Measurements from ENCODE around the gene AK5. TPM values are rescaled to one million over a fixed set of nuclear protein-coding genes. Genes with fewer than 3 reads are reported as not detected.
A peak's percentile ranks its signal among the peaks of the same experiment; 100 is the strongest.

Gene AK5
- total and polyA plus RNA-seq, 2 of the 4 experiments (the other 2 are of a cell fraction): 22.5 to 25.8 TPM

GRCh38 chr1:77245830-77246229, 36.0 kb upstream of the AK5 start:
- Histone ChIP-seq H3K9me3 (ENCODE audit: control insufficient read depth, insufficient read depth, low read length) (peaks cover 8% of the 10 kb centered on the region), H3K27me3 (ENCODE audit: control insufficient read depth, insufficient read depth, low read length) (no peaks in the 10 kb centered on the region), H3K4ac (ENCODE audit: low read depth, low read length) (no peak overlapping the region), H3K27ac (ENCODE audit: insufficient read depth, low read length) (no peak overlapping the region), H3K79me1 (ENCODE audit: low read depth in 1 of 2, low read length in 2 of 2) (no peaks in the 10 kb centered on the region), H2AK9ac (replicated peaks; ENCODE audit: low read depth, low read length, poor library complexity) (no peak overlapping the region), H4K8ac (ENCODE audit: low read depth in 2 of 2, low read length in 2 of 2) (no peak overlapping the region), H3K56ac (ENCODE audit: extremely low read depth, insufficient read depth, low read length) (no peak overlapping the region), H3K36me3 (ENCODE audit: control insufficient read depth, insufficient read depth, low read length) (no peaks in the 10 kb centered on the region), H3K4me2 (ENCODE audit: low read depth, low read length) (peak overlapping the region; percentile 50), H3K14ac (replicated peaks; ENCODE audit: low read depth, low read length) (no peak overlapping the region), H3K9ac (ENCODE audit: low read depth, low read length) (no peak overlapping the region), H2BK120ac (ENCODE audit: low read depth, low read length) (no peak overlapping the region), H3K4me1 (ENCODE audit: control insufficient read depth, insufficient read depth, low read length) (peaks cover 3% of the 10 kb centered on the region; the same call in 1 of the 2 replicates), H2BK5ac (ENCODE audit: low read depth, low read length, poor library complexity, severe bottlenecking) (no peak overlapping the region), H4K20me1 (ENCODE audit: insufficient read depth, low read length) (no peaks in the 10 kb centered on the region), H4K91ac (ENCODE audit: insufficient read depth, low read depth, low read length) (no peak overlapping the region), H4K5ac (ENCODE audit: low read depth, low read length) (no peak overlapping the region), H3K23ac (ENCODE audit: low read depth, low read length) (no peak overlapping the region), H2AFZ (replicated peaks; ENCODE audit: low read length, poor library complexity) (no peak overlapping the region), H3K4me3 (ENCODE audit: insufficient read depth, low read depth, low read length) (no peak overlapping the region), H2BK15ac (ENCODE audit: low read depth, low read length) (no peak overlapping the region), H3K18ac (ENCODE audit: low read depth, low read length) (no peak overlapping the region), H2BK20ac (ENCODE audit: low read depth, low read length) (no peak overlapping the region), H3K9me1 (ENCODE audit: insufficient read depth, low read length) (no peaks in the 10 kb centered on the region), H2AK5ac (ENCODE audit: low read depth, low read length) (no peak overlapping the region)
- WGBS, 2 experiments (ENCODE audit: extremely low coverage in 2 of 2, insufficient read length in 1 of 2): no CpG with 5 or more reads among the region's 2 CpGs
- DNase-seq (peak; percentile 74), ATAC-seq (ENCODE audit: low read depth) (peak; percentile 92)
- BruUV-seq (replicated peaks): no TSS peak
- intact Hi-C loops (cut with micrococcal nuclease) (no loop called here), in situ Hi-C loops (cut with MboI; ENCODE audit: low sequenced_read_pairs) (no loop called here), dilution Hi-C loops (cut with HindIII; ENCODE audit: low sequenced_read_pairs, unreplicated experiment) (no loop called here)
- ChIA-PET POLR2A (ENCODE audit: unreplicated experiment) (no interaction called here), CTCF (no interaction called here)
- TF ChIP-seq CTCF (conservative IDR thresholded peaks at IDR 0.05; ENCODE audit: low read depth, low read length) (no peak), USF2 (IDR thresholded peaks at IDR 0.05; ENCODE audit: low read depth, low read length) (no peak), MXI1 (IDR thresholded peaks at IDR 0.05; ENCODE audit: borderline replicate concordance, low read depth, low read length) (no peak), ELK1 (IDR thresholded peaks at IDR 0.05; ENCODE audit: borderline replicate concordance, low read depth, low read length) (no peak), SMC3 (IDR thresholded peaks at IDR 0.05; ENCODE audit: low read depth, low read length) (no peak), POLR2A (IDR thresholded peaks at IDR 0.05; ENCODE audit: low read depth, low read length) (no peak), CHD1 (IDR thresholded peaks at IDR 0.05; ENCODE audit: low read depth, low read length) (no peak), MAZ (IDR thresholded peaks at IDR 0.05; ENCODE audit: borderline replicate concordance, low read depth, low read length) (no peak), FOS (IDR thresholded peaks at IDR 0.05; ENCODE audit: low read depth, low read length) (no peak), RAD21 (IDR thresholded peaks at IDR 0.05; ENCODE audit: low read length) (no peak), RCOR1 (IDR thresholded peaks at IDR 0.05; ENCODE audit: insufficient replicate concordance, low read length) (no peak), BHLHE40 (IDR thresholded peaks at IDR 0.05; ENCODE audit: low read depth, low read length) (no peak), CEBPB (IDR thresholded peaks at IDR 0.05; ENCODE audit: low read depth, low read length) (no peak), RFX5 (IDR thresholded peaks at IDR 0.05; ENCODE audit: low read depth, low read length) (no peak), NFE2L2 (IDR thresholded peaks at IDR 0.05; ENCODE audit: low read depth, low read length) (no peak)
